NCI-H2107 (cell line): ENCODE measurements around the gene ACOXL.
"Not testable (repeated sequence)": the region's sequence is repeated elsewhere in the genome, so short reads cannot be mapped to it uniquely, and the experiment has no call there.

Experiments
- DNase-seq: peaks from one replicate; lab custom pipeline; 2025; lab: John Stamatoyannopoulos, UW

ACOXL gene

DNA sequence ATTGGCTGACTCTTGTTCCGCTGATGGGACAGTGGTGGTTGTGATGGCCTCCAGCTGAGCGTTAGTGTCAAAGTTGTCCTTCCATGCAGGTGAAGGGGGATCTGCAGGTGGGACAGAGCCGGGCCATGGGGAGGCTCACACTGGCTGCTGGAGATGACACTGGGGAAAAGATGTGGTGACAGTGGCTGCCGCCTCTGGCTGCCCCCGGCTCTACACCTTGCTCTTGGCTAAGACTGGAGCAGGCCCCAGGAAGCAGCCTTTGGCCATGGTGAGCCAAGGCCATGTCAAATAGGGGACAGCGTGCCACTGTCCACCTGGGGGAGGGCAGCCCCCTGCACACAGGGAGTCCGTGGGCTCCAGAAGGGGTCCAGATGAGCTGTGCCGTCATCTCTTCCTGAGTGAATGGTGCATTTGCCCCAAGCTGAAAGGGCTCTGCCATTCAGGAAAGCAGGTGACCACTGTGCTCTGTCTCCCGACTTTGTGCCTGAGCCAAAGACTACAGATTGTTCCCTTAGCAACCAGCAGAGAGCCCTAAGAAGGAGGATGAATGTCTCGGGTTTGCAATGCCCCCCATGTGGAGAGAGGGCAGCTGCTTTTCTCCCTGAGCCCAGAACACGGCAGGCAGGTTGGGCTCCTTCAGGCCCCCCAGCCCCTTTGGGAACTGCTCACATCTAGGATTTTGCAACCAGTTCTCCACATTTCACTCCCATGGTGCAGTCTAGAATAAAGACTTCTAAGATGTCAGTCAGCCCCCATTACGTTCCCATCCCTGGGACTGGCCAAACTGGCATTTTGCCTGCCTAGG is 309.2 kb downstream of the ACOXL start:
- no peak for DNase-seq

DNA sequence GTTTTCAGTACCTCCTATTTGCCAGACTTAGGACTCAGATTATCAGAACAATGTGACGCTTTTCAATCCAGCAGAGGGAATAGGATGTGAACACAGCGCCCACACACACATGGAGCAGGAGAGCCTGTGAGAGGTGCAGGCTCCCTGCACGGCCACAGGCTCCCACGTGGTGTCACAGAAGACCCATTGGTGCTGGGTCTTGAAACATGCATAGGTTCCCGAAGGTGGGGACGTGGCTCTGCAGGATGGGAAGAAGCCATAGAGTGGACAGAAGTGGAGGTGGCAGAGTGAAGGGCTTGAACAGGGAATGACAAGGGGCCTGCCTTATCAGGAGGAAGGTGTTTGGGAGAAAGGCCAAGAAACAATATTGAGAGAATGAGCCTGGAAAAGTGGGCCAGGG is 309.9 kb downstream of the ACOXL start:
- no peak for DNase-seq

DNA sequence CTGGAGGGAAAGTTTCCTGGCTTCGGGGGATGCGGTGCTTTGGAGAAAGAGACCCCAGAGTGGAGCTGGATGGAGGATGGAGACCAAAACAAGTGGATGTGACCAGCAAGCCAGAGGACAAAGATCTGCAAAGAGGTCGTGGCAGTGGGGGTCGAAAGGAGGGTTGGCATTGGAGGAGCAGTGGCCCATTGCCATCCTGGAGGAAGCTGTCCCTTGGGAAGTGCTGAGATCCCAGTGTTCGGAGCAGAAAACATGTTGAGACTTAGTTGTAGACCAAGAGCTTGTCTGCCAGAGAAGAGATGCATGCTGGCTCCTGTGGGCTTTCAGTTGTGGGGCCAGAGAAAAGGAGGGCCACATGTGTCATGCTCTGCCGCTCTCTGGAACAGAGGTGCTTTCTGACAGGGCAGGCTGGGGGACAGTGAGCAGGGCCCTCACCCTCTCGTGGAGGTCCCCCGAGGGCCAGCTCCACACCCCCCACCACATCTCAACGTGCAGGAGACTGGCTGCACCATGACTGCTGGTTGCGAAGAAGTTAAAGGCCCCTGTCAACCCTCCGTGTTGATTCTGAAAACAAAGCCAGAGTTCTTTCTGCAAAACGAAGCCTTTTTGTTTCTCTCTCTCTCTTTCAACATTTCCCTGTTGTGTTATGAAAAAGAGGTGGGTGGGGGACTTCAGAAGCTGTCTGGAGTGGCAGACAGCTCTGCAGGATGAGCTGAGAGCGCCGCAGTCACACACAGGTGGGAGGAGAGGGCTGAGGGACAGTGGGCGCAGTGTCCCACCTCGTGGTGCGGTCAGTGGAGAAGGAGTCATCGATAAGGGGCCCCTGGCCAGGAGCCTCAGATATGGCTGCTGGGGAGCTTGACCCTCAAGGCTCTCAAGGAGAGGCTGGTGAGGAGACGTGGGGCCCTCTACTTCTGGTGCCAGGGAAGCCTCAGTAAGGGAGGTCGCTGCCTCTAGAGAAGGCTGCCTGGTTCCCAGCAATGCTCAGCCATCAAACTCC is 310.7 kb downstream of the ACOXL start:
- DNase-seq: no peak

DNA sequence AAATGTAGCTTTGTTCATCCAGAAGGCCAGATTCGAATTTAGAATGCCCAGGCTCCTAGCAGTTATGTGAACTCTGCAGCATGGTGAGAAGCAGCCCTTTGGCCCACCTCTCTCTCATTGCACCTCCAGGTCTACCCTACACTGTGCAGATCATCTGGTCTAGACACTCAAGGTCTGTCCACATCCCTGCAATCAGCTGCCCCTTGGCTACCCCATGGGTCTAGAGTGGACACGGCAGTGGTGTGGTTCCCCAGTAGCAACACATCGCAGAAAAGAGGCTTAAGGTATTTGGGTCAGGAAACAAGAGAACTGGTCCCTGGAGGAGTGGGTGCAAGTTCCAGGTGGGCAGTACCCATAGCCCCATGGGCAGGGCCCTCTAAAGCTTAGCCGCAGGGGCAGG is 311.7 kb downstream of the ACOXL start:
- DNase-seq: no peak

DNA sequence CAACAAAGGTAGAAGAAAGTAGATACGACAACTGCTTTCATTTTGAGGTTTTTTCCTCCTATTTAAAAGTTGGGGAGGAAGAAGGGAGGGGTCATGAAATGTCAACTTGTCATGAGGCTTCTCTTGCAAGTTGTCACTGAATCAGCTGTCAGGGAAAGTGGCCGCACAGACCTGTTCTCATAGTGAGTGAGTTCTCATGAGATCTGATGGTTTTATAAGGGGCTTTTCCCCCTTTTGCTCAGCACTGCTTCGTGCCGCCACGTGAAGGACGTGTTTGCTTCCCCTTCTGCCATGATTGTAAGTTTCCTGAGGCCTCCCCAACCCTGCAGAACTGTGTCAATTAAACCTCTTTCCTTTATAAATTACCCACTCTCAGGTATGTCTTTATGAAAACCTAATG is 312.9 kb downstream of the ACOXL start:
- not testable (repeated sequence) for DNase-seq

DNA sequence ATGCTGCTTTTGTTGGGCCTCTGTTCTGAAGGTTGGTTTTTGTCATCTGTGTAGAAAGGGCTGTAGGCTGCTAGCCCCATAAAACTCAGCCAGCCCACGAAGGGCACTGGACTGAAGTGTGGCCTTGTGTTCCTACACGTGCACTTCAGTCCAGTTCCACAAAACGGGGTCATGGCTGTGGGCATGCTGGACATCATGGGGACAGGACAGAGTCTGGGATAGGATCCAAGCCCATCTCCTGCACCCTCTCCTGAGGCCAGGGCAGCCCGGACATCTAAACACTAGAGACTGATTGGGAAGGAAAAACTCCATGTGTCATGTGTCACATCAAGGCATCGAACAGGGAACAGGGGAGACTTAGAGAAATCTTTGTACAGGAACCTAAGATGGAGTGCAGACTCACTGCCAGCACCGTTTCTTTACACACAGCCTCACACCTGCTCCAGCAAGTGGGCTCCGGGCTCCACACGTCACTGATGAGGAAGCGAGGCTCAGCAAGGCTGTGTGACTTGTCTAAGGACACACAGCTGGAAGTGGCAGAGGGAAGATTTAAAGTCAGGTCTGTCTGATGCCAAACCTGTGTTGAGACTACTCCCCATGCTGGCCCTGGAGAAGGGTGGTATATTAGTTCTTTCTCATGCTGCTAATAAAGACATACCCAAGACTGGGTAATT is 313.5 kb downstream of the ACOXL start:
- DNase-seq: no peak

DNA sequence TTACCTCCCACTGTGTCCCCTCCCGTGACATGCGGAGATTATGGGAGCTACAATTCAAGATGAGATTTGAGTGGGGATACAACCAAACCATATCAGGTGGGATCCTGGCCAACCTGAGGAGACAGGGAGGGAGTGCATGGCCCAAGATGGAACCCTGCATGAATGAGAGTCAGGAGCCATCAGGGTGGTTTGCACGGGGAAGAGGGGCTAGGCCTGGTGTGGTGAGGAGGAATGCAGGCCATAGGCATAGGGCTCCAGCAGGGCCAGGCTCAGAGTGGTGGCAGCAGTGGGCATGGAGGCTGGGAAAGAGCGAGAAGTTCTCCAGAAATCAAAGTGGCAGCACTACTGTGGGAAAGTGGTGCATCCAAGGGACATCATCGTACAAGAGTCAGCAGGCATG is 314.3 kb downstream of the ACOXL start:
- DNase-seq: no peak

DNA sequence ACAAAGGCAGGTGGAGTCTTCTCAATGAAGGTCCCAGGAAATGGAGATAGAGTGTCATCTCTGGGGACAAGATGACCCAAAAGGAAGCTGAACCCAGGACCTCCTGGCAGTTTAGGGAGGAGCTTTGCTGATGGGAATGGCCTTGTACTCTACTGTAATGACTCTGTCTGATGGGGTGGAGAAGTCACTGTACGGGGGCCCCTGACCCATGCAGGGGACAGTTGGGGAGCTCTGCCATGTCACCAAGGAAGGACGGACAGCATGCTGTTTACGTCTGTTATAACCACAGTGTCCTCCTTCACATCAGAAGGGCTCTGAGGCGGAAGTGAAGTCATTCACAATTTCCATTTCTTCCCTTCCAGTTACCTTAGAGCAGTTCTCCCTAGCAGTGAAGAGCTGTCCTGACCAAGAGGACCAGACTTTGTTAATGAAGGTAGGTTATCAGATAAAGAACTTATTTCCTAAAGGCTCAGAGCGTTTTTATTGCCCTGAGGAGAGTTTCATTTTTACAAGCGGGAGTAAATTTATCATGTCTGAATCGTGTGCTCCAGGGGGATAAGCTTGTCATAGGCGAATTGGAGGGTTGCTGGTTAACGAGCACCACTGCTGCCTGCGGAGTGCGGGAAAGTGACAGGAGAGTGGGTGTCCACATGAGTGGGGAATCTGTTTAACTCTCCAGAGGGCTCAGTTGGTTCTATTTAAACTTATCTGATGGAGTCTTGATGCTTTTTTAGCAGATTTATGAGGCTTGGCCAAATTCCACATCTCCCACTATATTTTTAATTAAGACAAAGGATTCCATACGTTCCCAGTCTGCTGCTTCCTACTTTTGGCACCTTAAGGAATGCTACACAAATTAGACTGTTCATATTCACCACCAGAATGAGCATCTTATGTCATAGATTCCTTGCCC is 316.7 kb downstream of the ACOXL start:
- no peak for DNase-seq

DNA sequence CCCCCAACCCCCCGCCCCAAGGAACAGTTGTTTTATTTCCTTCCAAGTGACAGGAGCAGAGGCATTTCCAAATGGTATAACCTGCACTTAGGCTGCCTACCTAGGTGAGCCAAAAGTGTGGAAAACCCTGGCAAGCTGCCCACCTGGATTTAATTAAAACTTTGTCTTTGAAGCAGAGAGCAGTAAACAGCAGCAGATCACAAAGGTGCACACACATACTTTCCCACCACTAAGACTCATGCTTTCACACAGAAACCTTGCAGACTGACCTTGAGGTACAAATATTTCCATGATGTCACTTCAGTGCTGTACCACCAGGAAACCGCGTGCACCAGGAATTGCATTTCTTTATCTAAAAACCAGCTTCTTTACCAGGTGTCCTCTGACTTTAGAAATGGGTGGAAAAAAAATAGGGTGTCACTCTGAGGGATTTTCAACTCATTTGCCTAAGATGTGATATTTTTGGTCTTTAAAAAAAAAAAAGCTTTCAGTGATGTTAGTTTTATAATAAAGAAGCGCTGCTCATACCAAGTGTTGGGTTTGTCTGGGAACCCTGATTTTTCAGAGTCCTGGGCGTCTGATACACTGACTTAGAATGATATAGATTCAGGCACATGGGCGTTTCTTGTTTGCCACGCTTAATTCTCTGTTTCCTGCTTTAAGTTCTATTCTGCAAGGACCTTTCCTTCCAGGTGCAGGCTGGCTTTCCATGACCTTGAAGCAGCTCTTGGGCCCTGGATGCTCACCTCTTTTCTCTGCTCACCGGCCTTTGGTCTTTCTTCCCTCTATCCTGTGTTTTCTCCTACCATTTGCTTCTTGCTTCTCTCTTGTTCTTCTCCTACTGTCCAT is 317.6 kb downstream of the ACOXL start:
- DNase-seq: no peak

DNA sequence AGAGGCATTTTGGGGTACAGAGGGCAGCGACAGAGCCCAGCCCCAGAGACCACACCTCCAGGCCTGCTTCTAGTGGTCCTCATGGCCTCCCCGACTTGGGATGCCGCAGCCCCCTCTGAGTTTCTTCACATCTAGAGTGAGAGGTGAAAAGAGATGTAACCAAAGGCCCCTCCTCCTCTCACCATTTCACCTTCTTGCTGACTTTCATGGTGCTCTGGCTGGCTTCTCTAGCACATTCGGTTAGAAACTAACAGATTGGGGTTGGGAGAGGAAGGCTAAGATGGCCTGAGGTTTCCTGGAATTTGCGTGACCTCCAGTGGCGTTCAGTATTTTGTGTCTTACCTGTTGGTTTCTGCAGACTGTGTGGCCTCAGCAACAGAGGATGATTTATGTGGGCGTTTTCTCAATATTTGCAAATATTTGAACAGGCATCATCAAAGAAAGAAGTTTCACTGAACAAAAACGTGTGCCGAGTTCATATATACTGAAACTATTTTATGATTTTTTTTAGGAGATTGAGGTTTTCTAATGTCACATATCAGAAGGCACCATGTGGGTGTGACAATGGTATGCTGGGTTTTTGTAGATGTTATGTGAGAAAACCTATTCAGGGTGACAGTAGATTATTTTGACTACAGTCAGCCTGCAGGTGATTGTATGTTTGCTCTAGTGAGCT is 318.5 kb downstream of the ACOXL start:
- DNase-seq: no peak

DNA sequence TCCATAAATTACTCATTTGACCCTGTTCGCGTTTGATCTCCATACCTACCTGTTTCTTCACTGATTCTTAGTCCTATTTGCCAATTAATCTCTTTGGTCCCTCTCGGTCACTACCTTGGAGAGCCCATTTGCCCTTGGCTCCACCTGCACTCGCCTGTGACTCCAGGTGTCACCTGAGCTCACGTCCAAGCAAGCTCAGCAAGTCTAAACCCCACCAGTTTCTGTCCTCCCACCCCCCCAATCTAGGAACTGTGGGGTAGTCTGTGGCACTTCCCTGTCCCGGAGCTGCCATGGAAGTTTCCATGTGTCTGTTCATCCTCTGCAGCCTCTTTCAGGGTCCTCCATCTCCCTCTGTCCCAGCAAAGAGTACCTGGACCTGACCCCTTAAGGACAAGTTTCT is 320.2 kb downstream of the ACOXL start:
- no peak for DNase-seq

DNA sequence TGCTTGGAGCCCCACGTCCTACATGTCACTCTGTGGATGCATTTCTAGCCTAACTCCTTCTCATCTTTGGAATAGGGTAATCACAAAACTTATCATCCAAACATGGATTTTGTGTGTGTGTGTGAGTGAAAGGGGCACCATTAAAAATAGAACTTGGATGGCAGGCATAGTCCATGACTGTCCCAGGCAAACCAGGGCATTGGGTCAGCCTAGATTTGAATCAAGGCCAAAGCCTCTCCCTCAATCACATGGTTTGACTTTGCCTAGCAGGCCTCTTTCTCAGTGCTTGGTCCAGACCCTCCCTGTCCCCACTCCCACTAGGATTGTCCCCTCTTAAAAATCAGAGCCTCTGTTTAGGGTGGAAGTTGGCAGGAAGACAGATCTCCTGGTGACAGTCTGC is 320.9 kb downstream of the ACOXL start:
- no peak for DNase-seq

DNA sequence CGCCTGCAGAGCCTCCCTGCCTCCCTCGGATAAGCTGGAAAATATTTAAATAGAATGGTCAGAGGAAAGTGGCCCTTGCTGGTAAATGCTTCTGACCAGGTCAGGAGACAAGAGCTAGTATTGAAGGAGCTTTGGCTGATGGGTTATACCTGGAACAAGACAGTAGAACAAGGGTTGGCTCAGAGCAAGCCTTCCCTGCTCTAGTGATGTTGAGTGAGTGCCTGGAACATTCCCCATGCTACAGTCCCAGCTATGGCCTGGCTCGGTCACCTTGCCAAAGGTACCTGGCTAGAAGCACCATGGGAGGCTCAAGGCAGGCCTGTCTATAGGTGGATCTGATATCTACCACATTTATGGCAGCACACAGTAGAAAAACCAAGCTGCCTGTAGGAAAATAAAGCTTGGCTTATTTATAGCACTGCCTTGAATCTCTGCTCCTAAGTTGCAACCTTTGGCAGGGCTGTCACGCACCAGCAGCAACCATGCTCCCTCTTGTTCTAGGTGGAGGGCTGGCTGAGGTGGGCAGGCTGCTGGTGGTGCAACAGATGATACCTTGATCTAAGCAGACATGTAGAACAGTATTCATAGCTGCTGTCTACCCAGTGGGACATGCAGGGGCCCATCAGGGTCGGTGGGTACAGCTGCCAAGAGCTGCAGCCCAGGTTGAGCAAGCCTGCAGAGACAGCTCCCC is 321.6 kb downstream of the ACOXL start:
- DNase-seq: no peak

DNA sequence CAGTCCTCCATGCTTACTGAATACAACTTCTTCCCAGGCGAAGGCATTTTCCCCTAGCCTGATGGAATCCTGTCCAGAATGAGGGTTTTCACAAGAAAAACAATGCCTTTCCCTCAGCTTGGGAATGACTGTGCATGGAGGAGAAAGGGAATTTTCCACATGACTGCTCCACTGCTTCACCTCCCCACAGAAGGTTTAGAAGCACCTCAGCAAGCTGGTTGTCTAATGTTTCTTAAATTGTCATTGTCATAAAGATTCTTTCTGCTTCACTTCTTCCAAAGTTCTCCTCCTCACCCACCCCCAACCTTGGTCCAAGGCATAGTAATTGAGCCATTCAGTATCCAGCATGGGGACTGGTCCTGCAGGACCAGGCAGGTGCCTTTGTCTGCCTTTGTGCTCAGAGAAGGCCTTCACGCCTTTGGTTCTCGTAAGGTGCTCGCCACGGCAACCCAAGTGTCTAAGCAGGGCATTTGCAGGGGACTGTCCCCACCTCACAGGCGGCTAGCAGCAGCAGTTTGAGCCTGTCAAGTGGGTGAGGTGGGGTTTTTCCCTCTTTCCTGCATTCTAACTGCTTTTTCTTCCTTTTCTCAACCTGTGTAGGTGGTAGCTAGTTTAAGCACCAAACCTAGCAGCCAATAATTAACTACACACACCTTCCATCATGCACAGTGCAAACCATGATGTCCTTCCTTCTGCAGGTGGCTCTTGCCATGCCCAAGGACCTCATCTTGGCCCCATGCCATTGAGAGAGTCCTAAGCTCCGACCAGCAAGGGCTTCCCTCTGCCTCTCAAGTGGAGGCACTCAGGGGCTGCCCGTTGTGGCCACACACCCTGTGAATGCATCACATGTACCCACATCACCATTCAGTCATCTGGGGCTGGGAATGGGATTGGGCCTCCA is 322.7 kb downstream of the ACOXL start:
- DNase-seq: no peak

DNA sequence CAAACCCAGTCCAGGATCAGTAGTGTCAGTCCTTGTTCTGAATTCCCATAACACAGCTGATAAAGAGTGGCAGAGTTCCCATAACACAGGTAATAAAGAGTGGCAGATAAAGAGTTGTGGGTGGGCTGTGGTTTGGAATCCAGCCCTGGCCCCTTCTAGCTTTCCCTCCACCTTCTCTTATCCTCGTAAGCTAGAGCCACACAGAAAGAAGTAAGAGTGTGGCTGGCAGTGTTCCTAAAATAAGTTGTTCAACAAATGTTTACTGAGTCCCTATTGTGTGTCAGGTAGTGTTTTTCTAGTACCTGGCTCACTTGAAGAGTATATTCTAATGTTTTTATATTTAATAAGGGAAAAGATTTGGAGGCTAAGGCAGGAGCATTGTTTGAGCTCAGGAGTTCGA is 323.4 kb downstream of the ACOXL start:
- no peak for DNase-seq

DNA sequence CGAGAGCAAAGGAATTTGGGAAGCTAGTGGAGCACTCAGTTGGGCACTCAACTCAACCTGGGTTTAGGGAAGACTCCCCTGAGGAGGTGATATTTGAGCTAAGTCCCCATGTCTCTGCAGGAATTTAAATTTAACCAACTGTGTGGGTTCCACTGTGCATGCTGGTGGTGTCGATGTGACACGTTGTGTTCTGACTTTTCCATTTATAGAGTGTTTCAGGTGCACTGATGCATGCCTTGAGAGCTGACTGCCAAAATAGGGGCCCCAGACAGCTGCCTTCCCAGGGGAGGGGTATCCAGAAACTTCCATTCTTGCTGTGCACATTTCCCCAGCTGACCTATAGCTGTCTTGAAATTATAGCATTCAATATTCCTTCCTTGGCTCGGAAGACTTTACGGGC is 324.7 kb downstream of the ACOXL start:
- no peak for DNase-seq

DNA sequence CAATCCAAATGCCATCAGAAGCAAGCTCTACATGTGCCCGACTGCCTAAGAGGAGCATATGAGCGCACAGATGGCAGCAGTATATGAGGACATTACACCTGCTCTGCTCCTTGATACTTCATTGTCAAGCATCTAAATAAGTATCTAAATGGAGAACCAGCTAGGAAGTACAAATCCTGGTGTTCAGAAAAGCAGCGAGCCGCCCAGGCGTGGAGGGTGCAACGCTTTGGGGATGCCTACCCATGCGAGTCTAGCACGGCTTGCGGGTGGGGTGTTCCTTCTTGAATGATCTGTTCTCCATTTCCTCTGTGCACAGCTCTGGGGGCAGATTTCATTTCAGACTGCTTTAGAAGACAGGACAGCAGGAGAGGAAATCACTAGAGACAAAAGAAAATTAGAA is 325.3 kb downstream of the ACOXL start:
- DNase-seq: no peak

DNA sequence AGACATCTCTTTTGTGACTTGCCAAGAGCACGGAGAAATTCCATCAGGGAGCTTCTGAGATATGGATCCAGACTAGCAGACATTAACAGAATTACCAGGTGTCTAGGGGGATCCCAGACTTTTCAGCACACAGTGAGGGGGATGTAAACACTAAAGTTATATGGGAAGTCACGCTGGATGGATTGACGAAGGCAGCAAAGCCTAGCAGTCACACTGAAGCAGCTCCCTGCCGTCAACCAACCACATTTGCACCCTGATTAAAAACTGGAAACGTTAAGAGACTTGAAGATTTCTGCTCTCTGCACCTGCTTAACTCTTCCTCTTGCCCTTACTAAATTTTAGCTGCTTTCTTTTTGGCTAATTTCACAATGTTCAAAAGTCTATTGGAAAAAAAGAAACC is 325.9 kb downstream of the ACOXL start:
- DNase-seq: no peak
